HAP-1 (cell line): Measurements from ENCODE around the gene CDH13.

ENCODE experiments used
- DNase-seq, 2 experiments: peaks; one replicate each; pipeline ENCODE4 v3.0.0-alpha.2; 2016 to 2020; ENCODE audit warnings: low spot score in 2 of 2
- H3K27me3 ChIP-seq: fragments of 250-450 bp; sonication (Bioruptor Pico); 2 replicates; pipeline ENCODE4 v1.5.1; 2020; ENCODE audit warnings: low read depth, mild to moderate bottlenecking, moderate library complexity
- H3K36me3 ChIP-seq: fragments of 250-450 bp; sonication (Bioruptor Pico); replicated peaks from 2 replicates; pipeline ENCODE4 v1.5.1; 2020; ENCODE audit warnings: mild to moderate bottlenecking
- H3K4me1 ChIP-seq: fragments of 250-450 bp; sonication (Bioruptor Pico); 2 replicates; pipeline ENCODE4 v1.5.1; 2020; ENCODE audit warnings: mild to moderate bottlenecking
- H3K4me3 ChIP-seq: fragments of 250-450 bp; sonication (Bioruptor Pico); 2 replicates; pipeline ENCODE4 v1.5.1; 2020; ENCODE audit warnings: mild to moderate bottlenecking, moderate library complexity
- H3K9me3 ChIP-seq: fragments of 250-450 bp; sonication (Bioruptor Pico); 2 replicates; pipeline ENCODE4 v1.5.1; 2020; ENCODE audit warnings: mild to moderate bottlenecking, moderate library complexity
- in situ Hi-C: fragments of 300-500 bp; cut with MboI; formaldehyde crosslinking; loops from 3 replicates; pipeline ENCODE4 v1.14.3; 2020; ENCODE audit warnings: low sequenced_read_pairs, inconsistent platforms, mixed read lengths

Gene CDH13

DNA sequence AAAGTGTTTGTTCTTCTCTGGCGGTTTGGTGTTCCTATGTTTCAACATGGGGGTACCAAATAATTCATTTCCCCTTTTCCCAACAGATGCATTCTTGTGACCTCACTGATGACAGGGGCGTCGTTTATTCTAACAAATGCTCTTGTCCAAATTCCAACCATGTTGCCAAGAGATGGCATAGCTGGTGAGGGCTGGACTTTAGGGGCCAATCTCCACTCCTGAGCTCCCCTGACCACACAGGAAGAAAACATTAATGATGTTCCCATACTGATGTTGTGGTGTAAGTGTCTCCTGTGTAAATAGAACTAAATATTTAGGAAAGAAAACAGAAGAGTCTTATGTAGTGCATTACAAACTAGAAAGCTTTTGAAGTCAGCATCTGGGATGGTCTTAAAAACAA, 431.6 kb downstream of the CDH13 start:
- Histone ChIP-seq H3K4me3 (no peak overlapping the region), H3K9me3 (no peaks in the 10 kb centered on the region), H3K4me1 (no peaks in the 10 kb centered on the region), H3K36me3 (no peaks in the 10 kb centered on the region), H3K27me3 (no peaks in the 10 kb centered on the region)
- DNase-seq: no peak
- in situ Hi-C loops: no loop called here

DNA sequence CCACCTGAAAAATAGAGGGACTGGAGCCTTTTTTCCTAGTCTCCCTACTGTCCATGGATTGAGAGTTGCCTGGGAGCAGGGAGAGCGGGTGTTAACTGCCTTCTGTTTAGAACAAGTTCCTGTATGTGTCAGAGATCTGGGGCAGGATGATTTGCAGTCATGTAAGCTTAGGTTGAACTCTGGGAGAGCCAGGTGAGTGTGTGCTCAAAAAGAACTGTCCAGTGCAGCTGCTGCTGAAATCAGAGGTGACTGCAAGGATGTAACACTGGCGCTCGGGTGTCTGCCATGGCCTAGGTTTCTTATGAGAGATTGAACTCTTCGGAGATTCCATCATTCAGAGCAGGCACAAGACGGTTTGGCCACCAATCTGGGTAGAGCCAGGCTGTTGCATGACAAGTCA, 432.5 kb downstream of the CDH13 start:
- H3K27me3 ChIP-seq: no peaks in the 10 kb centered on the region
- in situ Hi-C loops: no loop called here
- H3K4me3 ChIP-seq: no peak overlapping the region
- no peak for DNase-seq
- no peaks in the 10 kb centered on the region for H3K9me3 ChIP-seq
- H3K36me3 ChIP-seq: no peaks in the 10 kb centered on the region
- H3K4me1 ChIP-seq: no peaks in the 10 kb centered on the region

DNA sequence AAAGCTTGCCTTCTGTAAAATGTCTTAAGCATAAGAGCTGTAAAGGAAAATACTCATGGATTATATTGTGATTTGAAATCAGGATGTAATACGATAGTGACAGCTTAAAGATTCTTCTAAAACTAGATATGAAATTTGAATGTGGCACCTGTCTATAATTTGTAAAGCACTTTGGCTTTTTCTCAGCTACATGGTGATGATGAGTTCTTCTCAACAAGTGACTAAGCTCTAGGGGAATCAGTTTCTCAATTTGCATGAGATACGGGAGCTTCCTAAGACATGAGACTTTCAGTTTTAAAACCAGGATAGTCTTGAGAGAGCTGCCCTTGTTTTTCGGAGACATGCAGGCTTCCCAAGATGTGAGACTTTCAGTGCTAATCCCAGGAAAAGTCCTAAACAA, 439.2 kb downstream of the CDH13 start:
- in situ Hi-C loops: no loop called here
- Histone ChIP-seq H3K36me3 (no peaks in the 10 kb centered on the region), H3K9me3 (no peaks in the 10 kb centered on the region), H3K4me3 (no peak overlapping the region), H3K4me1 (no peaks in the 10 kb centered on the region), H3K27me3 (no peaks in the 10 kb centered on the region)
- no peak for DNase-seq

DNA sequence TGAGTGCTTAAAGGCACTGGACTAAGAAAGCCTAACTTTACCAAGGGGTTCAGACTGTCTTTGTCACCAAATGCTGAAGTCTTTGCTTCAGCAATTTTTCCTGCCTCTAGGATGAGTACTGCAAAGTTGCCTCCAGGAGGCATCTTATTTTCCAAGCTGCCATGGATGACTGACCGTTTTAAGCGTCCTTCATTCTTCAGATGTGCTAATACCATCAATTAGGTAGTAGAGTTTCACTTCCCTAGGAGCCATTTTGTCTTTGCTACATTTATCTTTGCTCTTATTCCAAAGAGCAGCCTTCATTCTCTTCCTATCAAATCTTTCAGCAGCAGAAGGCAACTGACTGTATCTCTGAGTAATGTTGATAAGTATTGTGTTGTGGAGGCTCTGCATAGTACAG, 440.1 kb downstream of the CDH13 start:
- Histone ChIP-seq H3K4me1 (no peaks in the 10 kb centered on the region), H3K27me3 (no peaks in the 10 kb centered on the region), H3K36me3 (no peaks in the 10 kb centered on the region), H3K4me3 (no peak overlapping the region), H3K9me3 (no peaks in the 10 kb centered on the region)
- in situ Hi-C loops: no loop called here
- no peak for DNase-seq

DNA sequence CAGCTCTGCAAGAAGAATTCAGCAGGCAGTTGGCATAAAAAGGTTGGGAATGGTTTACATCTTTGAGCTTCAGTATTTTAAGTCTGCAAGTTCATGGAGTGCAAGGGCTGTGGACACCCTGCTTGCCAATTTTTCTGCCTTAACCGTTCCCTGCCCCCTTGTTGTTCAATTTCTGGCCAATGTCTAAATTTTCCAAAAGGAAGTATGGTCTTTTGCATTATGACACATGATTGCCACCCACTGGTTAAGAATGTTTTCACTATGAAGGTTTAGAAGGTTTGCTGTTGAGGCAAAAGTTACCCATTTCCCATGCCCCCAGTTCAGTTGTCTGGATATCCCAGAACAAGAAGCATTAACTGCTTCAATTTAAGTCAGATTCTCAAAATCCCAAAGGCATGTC, 441.9 kb downstream of the CDH13 start:
- Histone ChIP-seq H3K27me3 (no peaks in the 10 kb centered on the region), H3K36me3 (no peaks in the 10 kb centered on the region), H3K9me3 (no peaks in the 10 kb centered on the region), H3K4me1 (no peaks in the 10 kb centered on the region), H3K4me3 (no peak overlapping the region)
- DNase-seq: no peak
- in situ Hi-C loops: no loop called here

DNA sequence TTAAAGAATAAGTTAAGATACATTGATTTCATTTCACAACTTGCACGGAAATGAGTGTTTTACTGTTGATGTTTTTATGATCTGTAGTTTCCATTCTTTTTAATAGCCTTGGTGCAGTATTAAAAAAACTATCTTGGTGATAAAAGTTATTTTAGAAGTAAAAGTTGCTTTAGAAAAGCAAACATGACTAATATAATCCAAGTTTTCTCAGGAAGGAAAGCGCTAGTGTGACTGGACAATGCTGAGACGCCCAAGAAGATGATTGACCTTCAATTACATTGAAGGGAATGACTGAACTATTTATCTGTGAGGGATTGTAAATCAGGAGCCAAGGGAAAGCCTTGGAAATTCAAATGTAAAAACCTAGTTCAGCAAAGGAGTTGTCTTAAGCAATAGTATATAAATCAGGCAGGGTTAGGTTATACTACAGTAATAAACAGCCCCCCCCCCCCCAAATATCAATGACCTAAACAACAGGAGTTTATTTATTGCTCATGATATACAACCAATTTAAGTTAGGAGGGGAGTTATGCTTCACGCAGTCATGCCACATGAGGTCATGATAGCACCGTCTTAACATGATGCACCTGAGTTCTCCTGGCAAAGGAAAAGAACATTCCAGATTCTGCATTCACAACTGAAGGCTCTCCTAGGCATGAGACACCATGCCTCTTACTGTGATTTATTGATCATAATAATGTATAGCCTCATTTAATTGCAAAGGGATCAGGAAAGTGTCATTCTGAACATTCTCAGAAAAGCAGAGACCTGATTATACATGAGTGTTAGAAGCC, 443.8 kb downstream of the CDH13 start:
- Histone ChIP-seq H3K9me3 (no peaks in the 10 kb centered on the region), H3K36me3 (no peaks in the 10 kb centered on the region), H3K4me3 (no peak overlapping the region), H3K27me3 (no peaks in the 10 kb centered on the region), H3K4me1 (no peaks in the 10 kb centered on the region)
- DNase-seq: no peak
- in situ Hi-C loops: no loop called here

DNA sequence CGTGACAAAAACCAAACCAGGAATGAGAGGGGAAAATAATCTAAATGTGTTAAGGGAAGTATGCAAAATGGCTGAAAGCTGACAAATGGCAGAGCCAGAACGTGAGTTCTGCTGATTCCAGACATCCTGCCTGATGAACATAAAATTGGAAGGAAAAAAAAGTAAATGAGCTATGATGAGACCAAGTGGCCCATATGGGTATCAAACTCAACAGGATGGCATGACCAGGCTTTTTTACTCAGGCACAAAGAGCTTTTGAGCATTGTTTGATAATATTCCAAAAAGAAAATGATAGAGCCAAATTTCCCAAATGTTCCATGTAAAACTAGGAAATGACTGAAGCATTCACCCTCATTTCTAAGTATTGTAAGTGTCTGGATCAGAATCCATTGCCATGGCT, 449.2 kb downstream of the CDH13 start:
- Histone ChIP-seq H3K27me3 (no peaks in the 10 kb centered on the region), H3K9me3 (no peaks in the 10 kb centered on the region), H3K36me3 (no peaks in the 10 kb centered on the region), H3K4me3 (no peak overlapping the region), H3K4me1 (no peaks in the 10 kb centered on the region)
- in situ Hi-C loops: no loop called here
- DNase-seq: no peak

DNA sequence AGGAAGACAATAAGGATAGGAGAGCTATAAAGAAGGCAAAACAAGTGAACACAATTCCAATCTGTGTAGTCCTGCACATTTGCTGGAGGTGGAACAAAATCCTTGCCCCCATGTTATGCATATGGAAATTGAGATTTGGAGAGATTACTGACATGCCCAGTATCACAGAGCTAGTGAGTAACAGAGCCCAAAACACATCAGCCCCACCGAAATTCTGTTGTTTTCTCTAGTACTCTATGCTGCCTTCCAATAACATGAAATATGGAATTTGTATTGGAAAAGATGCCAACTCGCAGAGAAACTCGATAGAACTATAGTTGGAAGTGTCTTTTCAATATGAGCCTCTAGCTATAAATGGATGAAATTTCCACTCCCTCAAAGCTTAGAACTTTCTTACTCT, 456.6 kb downstream of the CDH13 start:
- Histone ChIP-seq H3K36me3 (no peaks in the 10 kb centered on the region), H3K4me1 (no peaks in the 10 kb centered on the region), H3K9me3 (no peaks in the 10 kb centered on the region), H3K27me3 (no peaks in the 10 kb centered on the region), H3K4me3 (no peak overlapping the region)
- in situ Hi-C loops: no loop called here
- DNase-seq: no peak

DNA sequence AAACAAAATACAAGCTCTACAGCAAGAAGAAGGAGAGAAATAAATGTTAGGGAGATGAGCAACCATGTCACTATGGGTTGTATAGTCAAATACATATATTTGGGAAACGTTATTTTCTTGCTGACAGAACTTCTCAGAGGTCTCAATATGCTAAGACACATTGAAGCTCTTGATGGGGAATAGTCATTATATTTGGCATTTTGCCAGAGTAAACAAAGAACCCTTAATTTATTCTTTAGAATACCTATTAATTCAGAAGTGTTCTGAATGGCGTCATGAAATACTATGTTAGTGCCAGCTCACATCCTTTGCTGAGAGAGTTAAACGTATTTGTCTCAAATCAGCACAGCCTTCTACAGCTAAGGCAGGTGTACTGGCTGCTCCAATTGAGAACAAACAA, 458.9 kb downstream of the CDH13 start:
- no peak for DNase-seq
- H3K9me3 ChIP-seq: no peaks in the 10 kb centered on the region
- in situ Hi-C loops: no loop called here
- no peak overlapping the region for H3K4me3 ChIP-seq
- H3K36me3 ChIP-seq: no peaks in the 10 kb centered on the region
- no peaks in the 10 kb centered on the region for H3K4me1 ChIP-seq
- H3K27me3 ChIP-seq: no peaks in the 10 kb centered on the region

DNA sequence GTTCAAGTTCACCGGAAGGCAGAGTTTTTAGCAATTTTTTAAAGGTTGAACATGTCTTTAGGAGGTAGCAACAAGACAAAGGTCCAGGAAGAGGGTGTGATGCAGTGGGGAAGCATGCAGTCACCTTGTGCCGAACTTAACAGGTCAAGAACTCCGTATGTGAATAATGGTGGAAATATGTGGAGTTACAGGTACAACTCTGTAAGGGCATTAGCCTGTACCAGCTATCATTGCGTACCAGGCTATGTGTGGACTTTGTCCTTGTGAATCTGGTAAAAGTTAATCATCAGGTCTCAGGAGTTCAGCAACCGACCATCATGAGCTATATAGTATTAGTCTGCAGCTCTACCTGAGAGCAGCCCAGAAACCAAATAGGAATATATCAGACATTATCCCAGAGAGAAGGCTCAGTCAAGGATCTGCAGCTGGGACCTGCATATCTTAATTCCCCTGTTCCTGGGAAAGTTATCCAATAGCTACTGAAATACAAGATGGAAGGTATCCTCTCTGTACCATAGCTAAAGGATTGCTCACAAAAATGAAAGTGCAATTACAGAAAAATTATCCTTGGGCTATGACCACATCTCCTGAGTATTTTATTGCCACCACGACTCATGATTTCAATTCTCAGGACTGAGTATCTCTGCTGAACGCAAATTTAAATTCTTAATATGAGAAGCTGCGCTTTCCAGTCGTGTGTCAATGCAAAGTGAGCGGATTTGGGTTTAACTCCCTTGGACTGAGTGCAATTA, 469.3 kb downstream of the CDH13 start:
- Histone ChIP-seq H3K4me3 (no peak overlapping the region), H3K27me3 (no peaks in the 10 kb centered on the region), H3K4me1 (no peaks in the 10 kb centered on the region), H3K9me3 (no peaks in the 10 kb centered on the region), H3K36me3 (no peaks in the 10 kb centered on the region)
- no peak for DNase-seq
- in situ Hi-C loops: no loop called here

DNA sequence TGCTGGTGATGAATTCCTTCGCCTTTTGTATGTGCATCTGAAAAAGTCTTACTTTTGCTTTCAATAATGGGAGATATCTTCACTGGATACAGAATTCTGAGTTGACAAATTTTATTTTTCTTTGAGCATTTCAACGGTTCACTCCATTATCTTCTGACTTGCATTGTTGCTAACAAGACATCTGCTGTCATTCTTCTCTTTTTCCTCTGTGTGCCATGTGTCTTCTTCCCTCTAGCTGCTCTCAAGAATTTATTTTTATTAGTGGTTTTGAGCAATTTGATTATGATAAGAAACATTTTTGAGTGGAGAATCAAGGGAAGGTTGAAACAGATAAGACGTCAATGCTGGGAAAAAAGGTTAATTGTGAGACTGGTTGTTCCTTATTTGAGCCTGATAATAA, 471.8 kb downstream of the CDH13 start:
- Histone ChIP-seq H3K27me3 (no peaks in the 10 kb centered on the region), H3K9me3 (no peaks in the 10 kb centered on the region), H3K4me3 (no peak overlapping the region), H3K4me1 (no peaks in the 10 kb centered on the region), H3K36me3 (no peaks in the 10 kb centered on the region)
- in situ Hi-C loops: no loop called here
- no peak for DNase-seq

DNA sequence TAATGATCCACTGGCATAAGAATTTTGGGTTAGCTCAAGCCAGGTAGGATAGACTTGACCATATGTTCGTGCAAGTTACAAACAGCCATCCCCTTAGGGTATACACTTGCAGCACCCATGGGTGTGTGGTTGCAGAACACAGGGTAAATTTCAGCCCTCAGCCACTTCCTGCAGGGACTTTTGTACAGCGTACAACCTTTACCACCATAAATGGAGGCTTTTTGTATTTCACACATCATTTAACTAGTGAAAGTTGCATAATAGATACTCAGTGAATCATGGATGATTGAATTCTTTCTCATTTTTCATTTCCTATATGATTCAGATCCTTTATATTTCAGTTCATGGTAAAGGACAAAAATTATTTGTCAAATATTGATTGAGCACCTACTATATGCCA, 473.9 kb downstream of the CDH13 start:
- in situ Hi-C loops: no loop called here
- Histone ChIP-seq H3K27me3 (no peaks in the 10 kb centered on the region), H3K4me3 (no peak overlapping the region), H3K9me3 (no peaks in the 10 kb centered on the region), H3K4me1 (no peaks in the 10 kb centered on the region), H3K36me3 (no peaks in the 10 kb centered on the region)
- no peak for DNase-seq

DNA sequence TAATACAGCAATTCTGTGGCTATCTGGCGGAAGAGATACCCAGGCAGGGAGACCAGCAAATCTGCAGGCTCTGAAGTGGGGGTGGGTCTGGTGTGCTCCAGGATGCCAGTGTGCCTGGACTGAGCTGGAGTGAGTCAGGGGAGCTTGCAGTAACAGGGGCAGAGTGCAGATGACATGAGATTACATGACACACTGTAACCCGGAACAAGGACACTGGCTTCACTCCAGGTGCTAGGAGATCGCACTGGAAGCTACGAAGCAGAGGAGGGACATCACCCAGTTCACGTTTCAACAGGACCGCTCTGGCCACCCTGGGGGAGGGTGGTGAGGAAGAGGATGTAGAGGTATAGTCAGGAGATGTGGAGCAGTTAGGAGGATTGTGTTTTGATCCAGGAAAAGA, 475.6 kb downstream of the CDH13 start:
- Histone ChIP-seq H3K27me3 (no peaks in the 10 kb centered on the region), H3K4me3 (no peak overlapping the region), H3K9me3 (no peaks in the 10 kb centered on the region), H3K36me3 (no peaks in the 10 kb centered on the region), H3K4me1 (no peaks in the 10 kb centered on the region)
- DNase-seq: no peak
- in situ Hi-C loops: no loop called here

DNA sequence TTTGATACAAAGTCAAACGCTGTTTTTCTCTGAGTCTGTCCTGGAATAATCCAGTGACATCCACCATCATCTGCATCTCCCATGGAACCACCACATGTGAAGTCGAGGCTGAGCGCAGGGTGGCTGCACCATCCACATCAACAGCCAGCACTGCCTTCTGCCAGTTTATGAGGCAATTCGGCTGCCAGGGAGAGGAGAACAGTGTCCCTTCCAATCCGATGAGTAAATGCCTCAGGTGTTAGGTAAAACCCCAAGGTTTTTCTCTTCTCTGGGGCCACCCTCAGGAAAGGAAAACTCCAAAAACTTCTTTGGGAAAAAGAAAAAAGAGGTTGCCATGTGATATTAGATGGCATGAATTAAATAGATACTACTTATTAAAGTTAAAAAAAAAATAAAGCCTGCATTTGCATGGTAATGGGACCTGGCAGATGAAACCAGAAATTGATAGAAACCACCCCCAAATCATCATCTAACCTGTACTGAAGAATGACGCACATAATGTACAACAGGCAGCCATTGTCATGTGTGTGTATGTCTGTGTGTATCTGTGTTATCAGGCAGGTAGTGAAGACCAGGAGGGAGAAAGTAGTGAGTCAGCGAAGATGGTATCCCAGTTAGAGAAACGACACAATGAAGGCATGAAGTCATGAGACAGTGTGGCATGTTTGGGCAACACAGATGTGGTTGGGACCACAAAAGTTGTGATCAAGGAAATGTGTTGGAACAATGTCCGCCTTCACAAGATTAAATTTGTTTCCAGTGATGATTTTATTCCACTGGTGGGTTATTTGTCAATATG, 478.7 kb downstream of the CDH13 start:
- no peaks in the 10 kb centered on the region for H3K36me3 ChIP-seq
- in situ Hi-C loops: no loop called here
- DNase-seq: no peak
- no peak overlapping the region for H3K4me3 ChIP-seq
- no peaks in the 10 kb centered on the region for H3K27me3 ChIP-seq
- no peaks in the 10 kb centered on the region for H3K4me1 ChIP-seq
- no peaks in the 10 kb centered on the region for H3K9me3 ChIP-seq
